GM23338 (cell line): Measurements from ENCODE around the gene HSD11B2. TPM values are rescaled to one million over a fixed set of nuclear protein-coding genes. Genes with fewer than 3 reads are reported as not detected.

Experiments used
- ATAC-seq: fragments of 200-7000 bp; cut with Tn5 transposase; 3 replicates; pipeline ENCODE4 v1.9.1; 2020
- DNase-seq: peaks from one replicate; pipeline ENCODE4 v3.0.0-alpha.2; 2015; ENCODE audit warnings: low spot score
- H2AFZ ChIP-seq: fragments of 200-600 bp; sonication (generic); 2 replicates; pipeline ENCODE4 v1.8.0; 2016; ENCODE audit warnings: antibody characterized with exemption, mild to moderate bottlenecking, moderate library complexity
- H3F3A ChIP-seq: fragments of 200-600 bp; sonication (generic); replicated peaks from 2 replicates; pipeline ENCODE4 v1.8.0; 2017; ENCODE audit warnings: antibody characterized with exemption, mixed run types, low read depth
- H3K27ac ChIP-seq: fragments of 200-600 bp; sonication (generic); 2 replicates; pipeline ENCODE4 v1.6.1; 2016; ENCODE audit warnings: low read depth
- H3K27me3 ChIP-seq: fragments of 200-600 bp; sonication (generic); 2 replicates; pipeline ENCODE4 v1.8.0; 2016; ENCODE audit warnings: mild to moderate bottlenecking, mixed run types, moderate library complexity; ENCODE audit not compliant: insufficient read depth
- H3K36me3 ChIP-seq: fragments of 200-600 bp; sonication (generic); 2 replicates; pipeline ENCODE4 v1.8.0; 2016; ENCODE audit warnings: mild to moderate bottlenecking; ENCODE audit not compliant: insufficient read depth
- H3K4me1 ChIP-seq: fragments of 200-600 bp; sonication (generic); 2 replicates; pipeline ENCODE4 v1.8.0; 2016; ENCODE audit warnings: mild to moderate bottlenecking, moderate library complexity; ENCODE audit not compliant: insufficient read depth
- H3K4me2 ChIP-seq: fragments of 200-600 bp; sonication (generic); 2 replicates; pipeline ENCODE4 v1.7.1; 2017; ENCODE audit warnings: mixed run types
- H3K4me3 ChIP-seq: fragments of 200-600 bp; sonication (generic); 2 replicates; pipeline ENCODE4 v1.6.1; 2016; ENCODE audit warnings: mixed run types
- H3K79me2 ChIP-seq: fragments of 200-600 bp; sonication (generic); replicated peaks from 2 replicates; pipeline ENCODE4 v1.8.0; 2017; ENCODE audit warnings: mild to moderate bottlenecking; ENCODE audit not compliant: insufficient read depth
- H3K9me2 ChIP-seq: fragments of 200-600 bp; sonication (generic); 2 replicates; pipeline ENCODE4 v1.8.0; 2017; ENCODE audit not compliant: insufficient read depth
- H4K20me1 ChIP-seq: fragments of 200-600 bp; sonication (generic); replicated peaks from 2 replicates; pipeline ENCODE4 v1.8.0; 2017; ENCODE audit warnings: mild to moderate bottlenecking; ENCODE audit not compliant: insufficient read depth
- H3K27ac Mint-ChIP-seq: 2 replicates; pipeline ENCODE4 v1.8.0; 2020; ENCODE audit warnings: inconsistent platforms, mild to moderate bottlenecking, moderate library complexity, mixed read lengths
- H3K27me3 Mint-ChIP-seq: 3 replicates; pipeline ENCODE4 v1.8.0; 2022; ENCODE audit warnings: low read depth, mild to moderate bottlenecking, moderate library complexity, mixed read lengths, inconsistent platforms; ENCODE audit not compliant: insufficient read depth, poor library complexity
- H3K36me3 Mint-ChIP-seq: 3 replicates; pipeline ENCODE4 v1.8.0; 2021; ENCODE audit warnings: low read depth, mild to moderate bottlenecking, inconsistent platforms, moderate library complexity, mixed read lengths
- H3K4me1 Mint-ChIP-seq: 3 replicates; pipeline ENCODE4 v1.8.0; 2020; ENCODE audit warnings: mild to moderate bottlenecking, inconsistent platforms, mixed read lengths
- H3K4me3 Mint-ChIP-seq: 3 replicates; pipeline ENCODE4 v1.8.0; 2021; ENCODE audit warnings: moderate library complexity, mild to moderate bottlenecking, inconsistent platforms, mixed read lengths
- H3K9me3 Mint-ChIP-seq: 3 replicates; pipeline ENCODE4 v1.8.0; 2020; ENCODE audit warnings: moderate library complexity, mild to moderate bottlenecking, inconsistent platforms, mixed read lengths
- CREB1 ChIP-seq: fragments of 250-450 bp; sonication (Bioruptor Pico); IDR thresholded peaks from 2 replicates; pipeline ENCODE4 v1.5.0; 2020; ENCODE audit warnings: low read depth, mild to moderate bottlenecking, moderate library complexity
- EZH2 ChIP-seq: fragments of 200-600 bp; sonication (generic); IDR thresholded peaks from one replicate; pipeline ENCODE4 v1.8.0; 2017; ENCODE audit warnings: antibody characterized with exemption, mild to moderate bottlenecking, low read depth; ENCODE audit not compliant: unreplicated experiment
- EZH2phosphoT487 ChIP-seq: fragments of 200-600 bp; sonication (generic); IDR thresholded peaks from one replicate; pipeline ENCODE4 v1.8.1; 2018; ENCODE audit warnings: antibody characterized with exemption; ENCODE audit not compliant: unreplicated experiment
- JUNB ChIP-seq: IDR thresholded peaks from one replicate; pipeline ENCODE4 v1.6.1; 2016; ENCODE audit warnings: antibody characterized with exemption; ENCODE audit not compliant: unreplicated experiment
- NANOG ChIP-seq: IDR thresholded peaks from 2 replicates; pipeline ENCODE4 v1.6.1; 2016; ENCODE audit warnings: antibody characterized with exemption, borderline replicate concordance
- POLR2AphosphoS5 ChIP-seq: IDR thresholded peaks from 2 replicates; pipeline ENCODE4 v1.6.1; 2016; ENCODE audit warnings: antibody characterized with exemption, low read depth
- STAT1 ChIP-seq: IDR thresholded peaks from one replicate; pipeline ENCODE4 v1.6.1; 2016; ENCODE audit warnings: antibody characterized with exemption; ENCODE audit not compliant: unreplicated experiment
- ZNF114 ChIP-seq: fragments of 250-450 bp; sonication (Bioruptor Pico); IDR thresholded peaks from 2 replicates; pipeline ENCODE4 v1.5.0; 2020; ENCODE audit warnings: mild to moderate bottlenecking, moderate library complexity
- ZNF331 ChIP-seq: fragments of 250-450 bp; sonication (Bioruptor Pico); IDR thresholded peaks from 2 replicates; pipeline ENCODE4 v1.5.0; 2020; ENCODE audit warnings: low read depth, mild to moderate bottlenecking, moderate library complexity
- polyA plus RNA-seq: library from polyadenylated mRNA; unstranded; fragments of >200 nt; fragmentation: Nextera tagmentation; extraction: Ambion mirVana; gene quantifications from 2 replicates; pipeline ENCODE4 v1.2.1, GENCODE V29; 2016
- total RNA-seq: library from RNA; depleted of rRNA; stranded (reverse); fragments of >200 nt; shearing (Covaris generic); gene quantifications from 2 replicates; pipeline ENCODE4 v1.2.3, GENCODE V29; 2014
- TF ChIP-seq, protein P1 (sequence below): IDR thresholded peaks from 2 replicates; pipeline ENCODE4 v1.6.1; 2016; ENCODE audit warnings: antibody characterized with exemption
- TF ChIP-seq, protein P2 (sequence below), 2 experiments: fragments of 200-600 bp in 1 of 2; sonication (generic) in 1 of 2; conservative IDR thresholded peaks; 2 replicates each; pipeline versions ENCODE4 v1.5.1 to v1.6.1; 2016 to 2017; ENCODE audit warnings: antibody characterized with exemption in 2 of 2, low read depth in 2 of 2, mild to moderate bottlenecking in 2 of 2, moderate library complexity in 1 of 2
- TF ChIP-seq, protein P3 (sequence below): fragments of 250-450 bp; sonication (Bioruptor Pico); IDR thresholded peaks from 2 replicates; pipeline ENCODE4 v1.5.0; 2020; ENCODE audit warnings: mild to moderate bottlenecking, moderate library complexity
- TF ChIP-seq, protein P4 (sequence below): IDR thresholded peaks from one replicate; pipeline ENCODE4 v1.6.1; 2018; ENCODE audit warnings: antibody characterized with exemption; ENCODE audit not compliant: unreplicated experiment

HSD11B2 gene
- total and polyA plus RNA-seq, 2 experiments from 2014 or later: 14.8 to 23.0 TPM

DNA sequence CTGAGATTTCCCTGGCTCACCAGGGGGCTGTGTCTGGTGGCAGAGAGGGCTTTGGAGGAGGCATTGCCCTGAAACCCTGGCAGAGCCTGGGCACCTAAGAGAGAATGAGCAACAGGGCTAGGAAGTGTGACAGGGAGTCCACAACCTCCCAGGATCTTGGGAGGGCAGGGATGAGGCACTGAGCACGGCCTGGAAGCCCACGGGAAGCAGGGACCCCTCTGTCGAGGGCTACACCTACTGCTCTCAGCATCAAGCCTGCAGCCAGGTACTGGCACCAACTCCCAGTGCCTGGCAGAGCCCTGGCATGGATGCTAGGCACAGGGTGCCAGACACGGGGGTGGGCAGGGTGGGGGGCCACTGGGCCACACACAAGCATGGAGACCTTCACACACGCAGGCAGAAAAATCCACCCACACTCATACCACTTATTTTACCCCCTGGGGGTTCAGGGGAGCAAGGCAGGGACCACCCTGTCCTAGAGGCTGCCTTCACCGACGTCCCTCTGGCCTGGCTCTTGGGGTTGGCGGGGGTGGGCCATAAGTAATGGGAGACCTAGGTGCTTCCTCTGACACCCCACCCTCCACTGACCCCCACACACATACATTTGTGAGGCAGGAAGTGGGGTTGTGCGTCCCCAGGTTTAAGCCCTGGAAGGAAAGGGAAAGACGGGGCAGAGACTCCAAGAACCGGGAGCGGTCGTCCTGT lies 970 bp upstream of the HSD11B2 start:
- peaks cover 23% of the 10 kb centered on the region for H3K27me3 ChIP-seq
- peaks cover 61% of the 10 kb centered on the region for H3K4me1 Mint-ChIP-seq

More for the DNA sequence above, 970 bp upstream of the HSD11B2 start:
- TF ChIP-seq, protein P1, sequence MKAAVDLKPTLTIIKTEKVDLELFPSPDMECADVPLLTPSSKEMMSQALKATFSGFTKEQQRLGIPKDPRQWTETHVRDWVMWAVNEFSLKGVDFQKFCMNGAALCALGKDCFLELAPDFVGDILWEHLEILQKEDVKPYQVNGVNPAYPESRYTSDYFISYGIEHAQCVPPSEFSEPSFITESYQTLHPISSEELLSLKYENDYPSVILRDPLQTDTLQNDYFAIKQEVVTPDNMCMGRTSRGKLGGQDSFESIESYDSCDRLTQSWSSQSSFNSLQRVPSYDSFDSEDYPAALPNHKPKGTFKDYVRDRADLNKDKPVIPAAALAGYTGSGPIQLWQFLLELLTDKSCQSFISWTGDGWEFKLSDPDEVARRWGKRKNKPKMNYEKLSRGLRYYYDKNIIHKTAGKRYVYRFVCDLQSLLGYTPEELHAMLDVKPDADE: no peak
- TF ChIP-seq NANOG (no peak), CREB1 (CRISPR knock-in tag) (no peak), ZNF114 (CRISPR knock-in tag) (no peak), EZH2 (no peak), EZH2phosphoT487 (no peak), ZNF331 (no peak), POLR2AphosphoS5 (no peak), JUNB (no peak), STAT1 (no peak)
- TF ChIP-seq, protein P2, sequence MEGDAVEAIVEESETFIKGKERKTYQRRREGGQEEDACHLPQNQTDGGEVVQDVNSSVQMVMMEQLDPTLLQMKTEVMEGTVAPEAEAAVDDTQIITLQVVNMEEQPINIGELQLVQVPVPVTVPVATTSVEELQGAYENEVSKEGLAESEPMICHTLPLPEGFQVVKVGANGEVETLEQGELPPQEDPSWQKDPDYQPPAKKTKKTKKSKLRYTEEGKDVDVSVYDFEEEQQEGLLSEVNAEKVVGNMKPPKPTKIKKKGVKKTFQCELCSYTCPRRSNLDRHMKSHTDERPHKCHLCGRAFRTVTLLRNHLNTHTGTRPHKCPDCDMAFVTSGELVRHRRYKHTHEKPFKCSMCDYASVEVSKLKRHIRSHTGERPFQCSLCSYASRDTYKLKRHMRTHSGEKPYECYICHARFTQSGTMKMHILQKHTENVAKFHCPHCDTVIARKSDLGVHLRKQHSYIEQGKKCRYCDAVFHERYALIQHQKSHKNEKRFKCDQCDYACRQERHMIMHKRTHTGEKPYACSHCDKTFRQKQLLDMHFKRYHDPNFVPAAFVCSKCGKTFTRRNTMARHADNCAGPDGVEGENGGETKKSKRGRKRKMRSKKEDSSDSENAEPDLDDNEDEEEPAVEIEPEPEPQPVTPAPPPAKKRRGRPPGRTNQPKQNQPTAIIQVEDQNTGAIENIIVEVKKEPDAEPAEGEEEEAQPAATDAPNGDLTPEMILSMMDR (conservative IDR thresholded peaks at IDR 0.05; ENCODE audit: low read depth in 2 of 2): no peak
- TF ChIP-seq, protein P3, sequence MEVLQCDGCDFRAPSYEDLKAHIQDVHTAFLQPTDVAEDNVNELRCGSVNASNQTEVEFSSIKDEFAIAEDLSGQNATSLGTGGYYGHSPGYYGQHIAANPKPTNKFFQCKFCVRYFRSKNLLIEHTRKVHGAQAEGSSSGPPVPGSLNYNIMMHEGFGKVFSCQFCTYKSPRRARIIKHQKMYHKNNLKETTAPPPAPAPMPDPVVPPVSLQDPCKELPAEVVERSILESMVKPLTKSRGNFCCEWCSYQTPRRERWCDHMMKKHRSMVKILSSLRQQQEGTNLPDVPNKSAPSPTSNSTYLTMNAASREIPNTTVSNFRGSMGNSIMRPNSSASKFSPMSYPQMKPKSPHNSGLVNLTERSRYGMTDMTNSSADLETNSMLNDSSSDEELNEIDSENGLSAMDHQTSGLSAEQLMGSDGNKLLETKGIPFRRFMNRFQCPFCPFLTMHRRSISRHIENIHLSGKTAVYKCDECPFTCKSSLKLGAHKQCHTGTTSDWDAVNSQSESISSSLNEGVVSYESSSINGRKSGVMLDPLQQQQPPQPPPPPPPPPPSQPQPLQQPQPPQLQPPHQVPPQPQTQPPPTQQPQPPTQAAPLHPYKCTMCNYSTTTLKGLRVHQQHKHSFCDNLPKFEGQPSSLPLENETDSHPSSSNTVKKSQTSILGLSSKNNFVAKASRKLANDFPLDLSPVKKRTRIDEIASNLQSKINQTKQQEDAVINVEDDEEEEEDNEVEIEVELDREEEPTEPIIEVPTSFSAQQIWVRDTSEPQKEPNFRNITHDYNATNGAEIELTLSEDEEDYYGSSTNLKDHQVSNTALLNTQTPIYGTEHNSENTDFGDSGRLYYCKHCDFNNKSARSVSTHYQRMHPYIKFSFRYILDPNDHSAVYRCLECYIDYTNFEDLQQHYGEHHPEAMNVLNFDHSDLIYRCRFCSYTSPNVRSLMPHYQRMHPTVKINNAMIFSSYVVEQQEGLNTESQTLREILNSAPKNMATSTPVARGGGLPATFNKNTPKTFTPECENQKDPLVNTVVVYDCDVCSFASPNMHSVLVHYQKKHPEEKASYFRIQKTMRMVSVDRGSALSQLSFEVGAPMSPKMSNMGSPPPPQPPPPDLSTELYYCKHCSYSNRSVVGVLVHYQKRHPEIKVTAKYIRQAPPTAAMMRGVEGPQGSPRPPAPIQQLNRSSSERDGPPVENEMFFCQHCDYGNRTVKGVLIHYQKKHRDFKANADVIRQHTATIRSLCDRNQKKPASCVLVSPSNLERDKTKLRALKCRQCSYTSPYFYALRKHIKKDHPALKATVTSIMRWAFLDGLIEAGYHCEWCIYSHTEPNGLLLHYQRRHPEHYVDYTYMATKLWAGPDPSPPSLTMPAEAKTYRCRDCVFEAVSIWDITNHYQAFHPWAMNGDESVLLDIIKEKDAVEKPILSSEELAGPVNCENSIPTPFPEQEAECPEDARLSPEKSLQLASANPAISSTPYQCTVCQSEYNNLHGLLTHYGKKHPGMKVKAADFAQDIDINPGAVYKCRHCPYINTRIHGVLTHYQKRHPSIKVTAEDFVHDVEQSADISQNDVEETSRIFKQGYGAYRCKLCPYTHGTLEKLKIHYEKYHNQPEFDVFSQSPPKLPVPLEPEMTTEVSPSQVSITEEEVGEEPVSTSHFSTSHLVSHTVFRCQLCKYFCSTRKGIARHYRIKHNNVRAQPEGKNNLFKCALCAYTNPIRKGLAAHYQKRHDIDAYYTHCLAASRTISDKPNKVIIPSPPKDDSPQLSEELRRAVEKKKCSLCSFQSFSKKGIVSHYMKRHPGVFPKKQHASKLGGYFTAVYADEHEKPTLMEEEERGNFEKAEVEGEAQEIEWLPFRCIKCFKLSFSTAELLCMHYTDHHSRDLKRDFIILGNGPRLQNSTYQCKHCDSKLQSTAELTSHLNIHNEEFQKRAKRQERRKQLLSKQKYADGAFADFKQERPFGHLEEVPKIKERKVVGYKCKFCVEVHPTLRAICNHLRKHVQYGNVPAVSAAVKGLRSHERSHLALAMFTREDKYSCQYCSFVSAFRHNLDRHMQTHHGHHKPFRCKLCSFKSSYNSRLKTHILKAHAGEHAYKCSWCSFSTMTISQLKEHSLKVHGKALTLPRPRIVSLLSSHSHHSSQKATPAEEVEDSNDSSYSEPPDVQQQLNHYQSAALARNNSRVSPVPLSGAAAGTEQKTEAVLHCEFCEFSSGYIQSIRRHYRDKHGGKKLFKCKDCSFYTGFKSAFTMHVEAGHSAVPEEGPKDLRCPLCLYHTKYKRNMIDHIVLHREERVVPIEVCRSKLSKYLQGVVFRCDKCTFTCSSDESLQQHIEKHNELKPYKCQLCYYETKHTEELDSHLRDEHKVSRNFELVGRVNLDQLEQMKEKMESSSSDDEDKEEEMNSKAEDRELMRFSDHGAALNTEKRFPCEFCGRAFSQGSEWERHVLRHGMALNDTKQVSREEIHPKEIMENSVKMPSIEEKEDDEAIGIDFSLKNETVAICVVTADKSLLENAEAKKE (CRISPR knock-in tag): no peak
- TF ChIP-seq, protein P4, sequence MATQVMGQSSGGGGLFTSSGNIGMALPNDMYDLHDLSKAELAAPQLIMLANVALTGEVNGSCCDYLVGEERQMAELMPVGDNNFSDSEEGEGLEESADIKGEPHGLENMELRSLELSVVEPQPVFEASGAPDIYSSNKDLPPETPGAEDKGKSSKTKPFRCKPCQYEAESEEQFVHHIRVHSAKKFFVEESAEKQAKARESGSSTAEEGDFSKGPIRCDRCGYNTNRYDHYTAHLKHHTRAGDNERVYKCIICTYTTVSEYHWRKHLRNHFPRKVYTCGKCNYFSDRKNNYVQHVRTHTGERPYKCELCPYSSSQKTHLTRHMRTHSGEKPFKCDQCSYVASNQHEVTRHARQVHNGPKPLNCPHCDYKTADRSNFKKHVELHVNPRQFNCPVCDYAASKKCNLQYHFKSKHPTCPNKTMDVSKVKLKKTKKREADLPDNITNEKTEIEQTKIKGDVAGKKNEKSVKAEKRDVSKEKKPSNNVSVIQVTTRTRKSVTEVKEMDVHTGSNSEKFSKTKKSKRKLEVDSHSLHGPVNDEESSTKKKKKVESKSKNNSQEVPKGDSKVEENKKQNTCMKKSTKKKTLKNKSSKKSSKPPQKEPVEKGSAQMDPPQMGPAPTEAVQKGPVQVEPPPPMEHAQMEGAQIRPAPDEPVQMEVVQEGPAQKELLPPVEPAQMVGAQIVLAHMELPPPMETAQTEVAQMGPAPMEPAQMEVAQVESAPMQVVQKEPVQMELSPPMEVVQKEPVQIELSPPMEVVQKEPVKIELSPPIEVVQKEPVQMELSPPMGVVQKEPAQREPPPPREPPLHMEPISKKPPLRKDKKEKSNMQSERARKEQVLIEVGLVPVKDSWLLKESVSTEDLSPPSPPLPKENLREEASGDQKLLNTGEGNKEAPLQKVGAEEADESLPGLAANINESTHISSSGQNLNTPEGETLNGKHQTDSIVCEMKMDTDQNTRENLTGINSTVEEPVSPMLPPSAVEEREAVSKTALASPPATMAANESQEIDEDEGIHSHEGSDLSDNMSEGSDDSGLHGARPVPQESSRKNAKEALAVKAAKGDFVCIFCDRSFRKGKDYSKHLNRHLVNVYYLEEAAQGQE: no peak
- H3K36me3 Mint-ChIP-seq: peaks cover 10% of the 10 kb centered on the region
- H3K79me2 ChIP-seq: no peaks in the 10 kb centered on the region
- H3K27me3 Mint-ChIP-seq: peaks cover 39% of the 10 kb centered on the region
- peaks cover 3% of the 10 kb centered on the region; the same call in 2 of the 3 replicates for H3K9me3 Mint-ChIP-seq
- peak overlapping the region; percentile 76 for H3K4me3 Mint-ChIP-seq
- H3K4me2 ChIP-seq: peak overlapping the region; percentile 90
- H3K4me1 ChIP-seq: peaks cover 37% of the 10 kb centered on the region
- H4K20me1 ChIP-seq: no peaks in the 10 kb centered on the region
- H3K27ac Mint-ChIP-seq: no peak overlapping the region
- no peak overlapping the region for H3K27ac ChIP-seq
- H3F3A ChIP-seq: 0 out of 2 replicates have a peak, but pooled peaks cover 4% of the 10 kb centered on the region
- H3K4me3 ChIP-seq: peak overlapping the region; percentile 85
- no peaks in the 10 kb centered on the region for H3K36me3 ChIP-seq
- H2AFZ ChIP-seq: 0 out of 2 replicates have a peak overlapping the region, but pooled peaks have one; percentile 23
- DNase-seq: no peak
- no peaks in the 10 kb centered on the region for H3K9me2 ChIP-seq
- ATAC-seq: no peak
